Suprapubic skin (tissue), 3 donors: Measurements from ENCODE around the gene VWF.

Experiments
- CTCF ChIP-seq, 2 donors: fragments of 200-600 bp in 1 of 2; fragments of 450-650 bp in 1 of 2; sonication (generic) in 1 of 2; IDR thresholded peaks; one replicate each; pipeline ENCODE4 v1.5.1; 2016 to 2019; ENCODE audit warnings: antibody characterized with exemption in 2 of 2, mild to moderate bottlenecking in 1 of 2, moderate library complexity in 1 of 2
- EP300 ChIP-seq: sonication (generic); formaldehyde crosslinking; IDR thresholded peaks from one replicate; pipeline ENCODE4 v1.6.1; 2017; ENCODE audit warnings: antibody characterized with exemption

GRCh38 chr12:6114476-6114870 lies 10.0 kb downstream of the VWF start:
- TF ChIP-seq CTCF (IDR thresholded peaks at IDR 0.05) (no peak), EP300 (no peak)
